GM23338 (cell line): ENCODE data around the gene RIC8B. TPM values are rescaled to one million over a fixed set of nuclear protein-coding genes. Genes with fewer than 3 reads are reported as not detected.

Source experiments
- ATAC-seq: fragments of 200-7000 bp; cut with Tn5 transposase; 3 replicates; pipeline ENCODE4 v1.9.1; 2020
- DNase-seq: peaks from one replicate; pipeline ENCODE4 v3.0.0-alpha.2; 2015; ENCODE audit warnings: low spot score
- H2AFZ ChIP-seq: fragments of 200-600 bp; sonication (generic); 2 replicates; pipeline ENCODE4 v1.8.0; 2016; ENCODE audit warnings: antibody characterized with exemption, mild to moderate bottlenecking, moderate library complexity
- H3F3A ChIP-seq: fragments of 200-600 bp; sonication (generic); replicated peaks from 2 replicates; pipeline ENCODE4 v1.8.0; 2017; ENCODE audit warnings: antibody characterized with exemption, mixed run types, low read depth
- H3K27ac ChIP-seq: fragments of 200-600 bp; sonication (generic); 2 replicates; pipeline ENCODE4 v1.6.1; 2016; ENCODE audit warnings: low read depth
- H3K27me3 ChIP-seq: fragments of 200-600 bp; sonication (generic); 2 replicates; pipeline ENCODE4 v1.8.0; 2016; ENCODE audit warnings: mild to moderate bottlenecking, mixed run types, moderate library complexity; ENCODE audit not compliant: insufficient read depth
- H3K36me3 ChIP-seq: fragments of 200-600 bp; sonication (generic); 2 replicates; pipeline ENCODE4 v1.8.0; 2016; ENCODE audit warnings: mild to moderate bottlenecking; ENCODE audit not compliant: insufficient read depth
- H3K4me1 ChIP-seq: fragments of 200-600 bp; sonication (generic); 2 replicates; pipeline ENCODE4 v1.8.0; 2016; ENCODE audit warnings: mild to moderate bottlenecking, moderate library complexity; ENCODE audit not compliant: insufficient read depth
- H3K4me2 ChIP-seq: fragments of 200-600 bp; sonication (generic); 2 replicates; pipeline ENCODE4 v1.7.1; 2017; ENCODE audit warnings: mixed run types
- H3K4me3 ChIP-seq: fragments of 200-600 bp; sonication (generic); 2 replicates; pipeline ENCODE4 v1.6.1; 2016; ENCODE audit warnings: mixed run types
- H3K79me2 ChIP-seq: fragments of 200-600 bp; sonication (generic); replicated peaks from 2 replicates; pipeline ENCODE4 v1.8.0; 2017; ENCODE audit warnings: mild to moderate bottlenecking; ENCODE audit not compliant: insufficient read depth
- H3K9me2 ChIP-seq: fragments of 200-600 bp; sonication (generic); 2 replicates; pipeline ENCODE4 v1.8.0; 2017; ENCODE audit not compliant: insufficient read depth
- H4K20me1 ChIP-seq: fragments of 200-600 bp; sonication (generic); replicated peaks from 2 replicates; pipeline ENCODE4 v1.8.0; 2017; ENCODE audit warnings: mild to moderate bottlenecking; ENCODE audit not compliant: insufficient read depth
- H3K27ac Mint-ChIP-seq: 2 replicates; pipeline ENCODE4 v1.8.0; 2020; ENCODE audit warnings: inconsistent platforms, mild to moderate bottlenecking, moderate library complexity, mixed read lengths
- H3K27me3 Mint-ChIP-seq: 3 replicates; pipeline ENCODE4 v1.8.0; 2022; ENCODE audit warnings: low read depth, mild to moderate bottlenecking, moderate library complexity, mixed read lengths, inconsistent platforms; ENCODE audit not compliant: insufficient read depth, poor library complexity
- H3K36me3 Mint-ChIP-seq: 3 replicates; pipeline ENCODE4 v1.8.0; 2021; ENCODE audit warnings: low read depth, mild to moderate bottlenecking, inconsistent platforms, moderate library complexity, mixed read lengths
- H3K4me1 Mint-ChIP-seq: 3 replicates; pipeline ENCODE4 v1.8.0; 2020; ENCODE audit warnings: mild to moderate bottlenecking, inconsistent platforms, mixed read lengths
- H3K4me3 Mint-ChIP-seq: 3 replicates; pipeline ENCODE4 v1.8.0; 2021; ENCODE audit warnings: moderate library complexity, mild to moderate bottlenecking, inconsistent platforms, mixed read lengths
- H3K9me3 Mint-ChIP-seq: 3 replicates; pipeline ENCODE4 v1.8.0; 2020; ENCODE audit warnings: moderate library complexity, mild to moderate bottlenecking, inconsistent platforms, mixed read lengths
- CREB1 ChIP-seq: fragments of 250-450 bp; sonication (Bioruptor Pico); IDR thresholded peaks from 2 replicates; pipeline ENCODE4 v1.5.0; 2020; ENCODE audit warnings: low read depth, mild to moderate bottlenecking, moderate library complexity
- EZH2 ChIP-seq: fragments of 200-600 bp; sonication (generic); IDR thresholded peaks from one replicate; pipeline ENCODE4 v1.8.0; 2017; ENCODE audit warnings: antibody characterized with exemption, mild to moderate bottlenecking, low read depth; ENCODE audit not compliant: unreplicated experiment
- JUNB ChIP-seq: IDR thresholded peaks from one replicate; pipeline ENCODE4 v1.6.1; 2016; ENCODE audit warnings: antibody characterized with exemption; ENCODE audit not compliant: unreplicated experiment
- NANOG ChIP-seq: IDR thresholded peaks from 2 replicates; pipeline ENCODE4 v1.6.1; 2016; ENCODE audit warnings: antibody characterized with exemption, borderline replicate concordance
- STAT1 ChIP-seq: IDR thresholded peaks from one replicate; pipeline ENCODE4 v1.6.1; 2016; ENCODE audit warnings: antibody characterized with exemption; ENCODE audit not compliant: unreplicated experiment
- ZNF114 ChIP-seq: fragments of 250-450 bp; sonication (Bioruptor Pico); IDR thresholded peaks from 2 replicates; pipeline ENCODE4 v1.5.0; 2020; ENCODE audit warnings: mild to moderate bottlenecking, moderate library complexity
- ZNF331 ChIP-seq: fragments of 250-450 bp; sonication (Bioruptor Pico); IDR thresholded peaks from 2 replicates; pipeline ENCODE4 v1.5.0; 2020; ENCODE audit warnings: low read depth, mild to moderate bottlenecking, moderate library complexity
- polyA plus RNA-seq: library from polyadenylated mRNA; unstranded; fragments of >200 nt; fragmentation: Nextera tagmentation; extraction: Ambion mirVana; gene quantifications from 2 replicates; pipeline ENCODE4 v1.2.1, GENCODE V29; 2016
- total RNA-seq: library from RNA; depleted of rRNA; stranded (reverse); fragments of >200 nt; shearing (Covaris generic); gene quantifications from 2 replicates; pipeline ENCODE4 v1.2.3, GENCODE V29; 2014
- TF ChIP-seq, protein P1 (sequence below): IDR thresholded peaks from one replicate; pipeline ENCODE4 v1.6.1; 2018; ENCODE audit warnings: antibody characterized with exemption; ENCODE audit not compliant: unreplicated experiment
- TF ChIP-seq, protein P2 (sequence below), 2 experiments: fragments of 200-600 bp in 1 of 2; sonication (generic) in 1 of 2; conservative IDR thresholded peaks; 2 replicates each; pipeline versions ENCODE4 v1.5.1 to v1.6.1; 2016 to 2017; ENCODE audit warnings: antibody characterized with exemption in 2 of 2, low read depth in 2 of 2, mild to moderate bottlenecking in 2 of 2, moderate library complexity in 1 of 2
- TF ChIP-seq, protein P3 (sequence below): fragments of 250-450 bp; sonication (Bioruptor Pico); IDR thresholded peaks from 2 replicates; pipeline ENCODE4 v1.5.0; 2020; ENCODE audit warnings: mild to moderate bottlenecking, moderate library complexity

RIC8B gene
- total and polyA plus RNA-seq, 2 experiments from 2014 or later, result 12.3 to 25.5 TPM

DNA sequence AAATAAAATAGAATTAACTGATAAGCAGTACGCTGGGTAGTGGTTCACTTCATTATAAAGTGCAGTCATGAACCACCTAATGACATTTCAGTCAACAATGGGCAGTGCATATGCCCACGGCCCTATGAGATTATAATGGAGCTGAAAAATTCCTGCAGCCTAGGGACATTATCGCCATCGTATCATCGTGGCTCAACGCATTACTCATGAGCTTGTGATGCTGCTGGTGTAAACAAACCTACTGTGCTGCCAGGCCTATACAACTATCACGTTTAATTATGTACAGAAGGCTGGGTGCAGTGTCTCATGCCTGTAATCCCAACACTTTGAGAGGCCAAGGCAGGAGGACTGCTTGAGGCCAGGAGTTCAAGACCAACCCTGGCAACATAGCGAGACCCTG, 119.0 kb downstream of the RIC8B start:
- H3K27ac ChIP-seq, result no peak overlapping the region
- peaks cover 2% of the 10 kb centered on the region for H3K27me3 Mint-ChIP-seq
- H3K27ac Mint-ChIP-seq, result no peak overlapping the region
- no peaks in the 10 kb centered on the region for H3F3A ChIP-seq
- no peaks in the 10 kb centered on the region for H4K20me1 ChIP-seq
- no peak overlapping the region for H3K4me2 ChIP-seq
- H3K4me3 ChIP-seq, result no peak overlapping the region
- peaks cover 9% of the 10 kb centered on the region for H3K4me1 Mint-ChIP-seq
- H3K9me3 Mint-ChIP-seq, result no peaks in the 10 kb centered on the region
- H3K9me2 ChIP-seq, result no peaks in the 10 kb centered on the region
- no peaks in the 10 kb centered on the region for H3K36me3 Mint-ChIP-seq
- no peak overlapping the region for H3K4me3 Mint-ChIP-seq
- no peaks in the 10 kb centered on the region for H3K4me1 ChIP-seq
- H3K79me2 ChIP-seq, result no peaks in the 10 kb centered on the region
- TF ChIP-seq ZNF114 (no peak), EZH2 (no peak), CREB1 (CRISPR knock-in tag) (no peak), STAT1 (no peak), ZNF331 (CRISPR knock-in tag) (no peak), NANOG (no peak)
- TF ChIP-seq, protein P1, sequence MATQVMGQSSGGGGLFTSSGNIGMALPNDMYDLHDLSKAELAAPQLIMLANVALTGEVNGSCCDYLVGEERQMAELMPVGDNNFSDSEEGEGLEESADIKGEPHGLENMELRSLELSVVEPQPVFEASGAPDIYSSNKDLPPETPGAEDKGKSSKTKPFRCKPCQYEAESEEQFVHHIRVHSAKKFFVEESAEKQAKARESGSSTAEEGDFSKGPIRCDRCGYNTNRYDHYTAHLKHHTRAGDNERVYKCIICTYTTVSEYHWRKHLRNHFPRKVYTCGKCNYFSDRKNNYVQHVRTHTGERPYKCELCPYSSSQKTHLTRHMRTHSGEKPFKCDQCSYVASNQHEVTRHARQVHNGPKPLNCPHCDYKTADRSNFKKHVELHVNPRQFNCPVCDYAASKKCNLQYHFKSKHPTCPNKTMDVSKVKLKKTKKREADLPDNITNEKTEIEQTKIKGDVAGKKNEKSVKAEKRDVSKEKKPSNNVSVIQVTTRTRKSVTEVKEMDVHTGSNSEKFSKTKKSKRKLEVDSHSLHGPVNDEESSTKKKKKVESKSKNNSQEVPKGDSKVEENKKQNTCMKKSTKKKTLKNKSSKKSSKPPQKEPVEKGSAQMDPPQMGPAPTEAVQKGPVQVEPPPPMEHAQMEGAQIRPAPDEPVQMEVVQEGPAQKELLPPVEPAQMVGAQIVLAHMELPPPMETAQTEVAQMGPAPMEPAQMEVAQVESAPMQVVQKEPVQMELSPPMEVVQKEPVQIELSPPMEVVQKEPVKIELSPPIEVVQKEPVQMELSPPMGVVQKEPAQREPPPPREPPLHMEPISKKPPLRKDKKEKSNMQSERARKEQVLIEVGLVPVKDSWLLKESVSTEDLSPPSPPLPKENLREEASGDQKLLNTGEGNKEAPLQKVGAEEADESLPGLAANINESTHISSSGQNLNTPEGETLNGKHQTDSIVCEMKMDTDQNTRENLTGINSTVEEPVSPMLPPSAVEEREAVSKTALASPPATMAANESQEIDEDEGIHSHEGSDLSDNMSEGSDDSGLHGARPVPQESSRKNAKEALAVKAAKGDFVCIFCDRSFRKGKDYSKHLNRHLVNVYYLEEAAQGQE, result no peak
- no peak overlapping the region for H2AFZ ChIP-seq
- no peak for DNase-seq
- no peaks in the 10 kb centered on the region for H3K36me3 ChIP-seq
- H3K27me3 ChIP-seq, result no peaks in the 10 kb centered on the region
- ATAC-seq, result no peak

DNA sequence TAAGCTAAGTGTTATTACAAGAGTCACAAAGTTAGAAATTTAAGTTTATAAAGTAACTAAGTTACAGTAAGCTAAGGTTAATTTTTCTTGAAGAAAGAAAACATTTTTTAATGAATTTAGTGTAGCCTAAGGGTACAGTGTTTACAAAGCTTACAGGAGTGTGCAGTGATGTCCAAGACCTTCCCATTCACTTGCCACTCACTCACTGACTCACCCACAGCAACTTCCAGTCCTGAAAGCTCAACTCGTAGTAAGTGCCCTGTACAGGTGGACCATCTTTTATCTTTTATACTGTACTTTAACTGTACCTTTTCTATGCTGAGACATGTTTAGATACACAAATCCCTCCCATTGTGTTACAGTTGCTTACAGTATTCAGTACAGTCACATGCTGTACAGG, 120.3 kb downstream of the RIC8B start:
- no peak overlapping the region; the same call in 1 of the 2 replicates for H2AFZ ChIP-seq
- no peaks in the 10 kb centered on the region for H3K4me1 ChIP-seq
- DNase-seq (no peak), ATAC-seq (no peak)
- peaks cover 3% of the 10 kb centered on the region for H3K27me3 Mint-ChIP-seq
- H3K36me3 Mint-ChIP-seq, result no peaks in the 10 kb centered on the region
- H3K27ac Mint-ChIP-seq, result no peak overlapping the region
- no peaks in the 10 kb centered on the region for H3K9me3 Mint-ChIP-seq
- H3K4me2 ChIP-seq, result no peak overlapping the region
- H3K27ac ChIP-seq, result no peak overlapping the region
- no peaks in the 10 kb centered on the region for H3K27me3 ChIP-seq
- no peak overlapping the region for H3K4me3 ChIP-seq
- H3K4me1 Mint-ChIP-seq, result peaks cover 12% of the 10 kb centered on the region
- H3K9me2 ChIP-seq, result no peaks in the 10 kb centered on the region
- TF ChIP-seq NANOG (no peak), JUNB (no peak), ZNF331 (CRISPR knock-in tag) (no peak)
- TF ChIP-seq, protein P2, sequence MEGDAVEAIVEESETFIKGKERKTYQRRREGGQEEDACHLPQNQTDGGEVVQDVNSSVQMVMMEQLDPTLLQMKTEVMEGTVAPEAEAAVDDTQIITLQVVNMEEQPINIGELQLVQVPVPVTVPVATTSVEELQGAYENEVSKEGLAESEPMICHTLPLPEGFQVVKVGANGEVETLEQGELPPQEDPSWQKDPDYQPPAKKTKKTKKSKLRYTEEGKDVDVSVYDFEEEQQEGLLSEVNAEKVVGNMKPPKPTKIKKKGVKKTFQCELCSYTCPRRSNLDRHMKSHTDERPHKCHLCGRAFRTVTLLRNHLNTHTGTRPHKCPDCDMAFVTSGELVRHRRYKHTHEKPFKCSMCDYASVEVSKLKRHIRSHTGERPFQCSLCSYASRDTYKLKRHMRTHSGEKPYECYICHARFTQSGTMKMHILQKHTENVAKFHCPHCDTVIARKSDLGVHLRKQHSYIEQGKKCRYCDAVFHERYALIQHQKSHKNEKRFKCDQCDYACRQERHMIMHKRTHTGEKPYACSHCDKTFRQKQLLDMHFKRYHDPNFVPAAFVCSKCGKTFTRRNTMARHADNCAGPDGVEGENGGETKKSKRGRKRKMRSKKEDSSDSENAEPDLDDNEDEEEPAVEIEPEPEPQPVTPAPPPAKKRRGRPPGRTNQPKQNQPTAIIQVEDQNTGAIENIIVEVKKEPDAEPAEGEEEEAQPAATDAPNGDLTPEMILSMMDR (conservative IDR thresholded peaks at IDR 0.05; ENCODE audit: low read depth in 2 of 2), result no peak
- TF ChIP-seq, protein P3, sequence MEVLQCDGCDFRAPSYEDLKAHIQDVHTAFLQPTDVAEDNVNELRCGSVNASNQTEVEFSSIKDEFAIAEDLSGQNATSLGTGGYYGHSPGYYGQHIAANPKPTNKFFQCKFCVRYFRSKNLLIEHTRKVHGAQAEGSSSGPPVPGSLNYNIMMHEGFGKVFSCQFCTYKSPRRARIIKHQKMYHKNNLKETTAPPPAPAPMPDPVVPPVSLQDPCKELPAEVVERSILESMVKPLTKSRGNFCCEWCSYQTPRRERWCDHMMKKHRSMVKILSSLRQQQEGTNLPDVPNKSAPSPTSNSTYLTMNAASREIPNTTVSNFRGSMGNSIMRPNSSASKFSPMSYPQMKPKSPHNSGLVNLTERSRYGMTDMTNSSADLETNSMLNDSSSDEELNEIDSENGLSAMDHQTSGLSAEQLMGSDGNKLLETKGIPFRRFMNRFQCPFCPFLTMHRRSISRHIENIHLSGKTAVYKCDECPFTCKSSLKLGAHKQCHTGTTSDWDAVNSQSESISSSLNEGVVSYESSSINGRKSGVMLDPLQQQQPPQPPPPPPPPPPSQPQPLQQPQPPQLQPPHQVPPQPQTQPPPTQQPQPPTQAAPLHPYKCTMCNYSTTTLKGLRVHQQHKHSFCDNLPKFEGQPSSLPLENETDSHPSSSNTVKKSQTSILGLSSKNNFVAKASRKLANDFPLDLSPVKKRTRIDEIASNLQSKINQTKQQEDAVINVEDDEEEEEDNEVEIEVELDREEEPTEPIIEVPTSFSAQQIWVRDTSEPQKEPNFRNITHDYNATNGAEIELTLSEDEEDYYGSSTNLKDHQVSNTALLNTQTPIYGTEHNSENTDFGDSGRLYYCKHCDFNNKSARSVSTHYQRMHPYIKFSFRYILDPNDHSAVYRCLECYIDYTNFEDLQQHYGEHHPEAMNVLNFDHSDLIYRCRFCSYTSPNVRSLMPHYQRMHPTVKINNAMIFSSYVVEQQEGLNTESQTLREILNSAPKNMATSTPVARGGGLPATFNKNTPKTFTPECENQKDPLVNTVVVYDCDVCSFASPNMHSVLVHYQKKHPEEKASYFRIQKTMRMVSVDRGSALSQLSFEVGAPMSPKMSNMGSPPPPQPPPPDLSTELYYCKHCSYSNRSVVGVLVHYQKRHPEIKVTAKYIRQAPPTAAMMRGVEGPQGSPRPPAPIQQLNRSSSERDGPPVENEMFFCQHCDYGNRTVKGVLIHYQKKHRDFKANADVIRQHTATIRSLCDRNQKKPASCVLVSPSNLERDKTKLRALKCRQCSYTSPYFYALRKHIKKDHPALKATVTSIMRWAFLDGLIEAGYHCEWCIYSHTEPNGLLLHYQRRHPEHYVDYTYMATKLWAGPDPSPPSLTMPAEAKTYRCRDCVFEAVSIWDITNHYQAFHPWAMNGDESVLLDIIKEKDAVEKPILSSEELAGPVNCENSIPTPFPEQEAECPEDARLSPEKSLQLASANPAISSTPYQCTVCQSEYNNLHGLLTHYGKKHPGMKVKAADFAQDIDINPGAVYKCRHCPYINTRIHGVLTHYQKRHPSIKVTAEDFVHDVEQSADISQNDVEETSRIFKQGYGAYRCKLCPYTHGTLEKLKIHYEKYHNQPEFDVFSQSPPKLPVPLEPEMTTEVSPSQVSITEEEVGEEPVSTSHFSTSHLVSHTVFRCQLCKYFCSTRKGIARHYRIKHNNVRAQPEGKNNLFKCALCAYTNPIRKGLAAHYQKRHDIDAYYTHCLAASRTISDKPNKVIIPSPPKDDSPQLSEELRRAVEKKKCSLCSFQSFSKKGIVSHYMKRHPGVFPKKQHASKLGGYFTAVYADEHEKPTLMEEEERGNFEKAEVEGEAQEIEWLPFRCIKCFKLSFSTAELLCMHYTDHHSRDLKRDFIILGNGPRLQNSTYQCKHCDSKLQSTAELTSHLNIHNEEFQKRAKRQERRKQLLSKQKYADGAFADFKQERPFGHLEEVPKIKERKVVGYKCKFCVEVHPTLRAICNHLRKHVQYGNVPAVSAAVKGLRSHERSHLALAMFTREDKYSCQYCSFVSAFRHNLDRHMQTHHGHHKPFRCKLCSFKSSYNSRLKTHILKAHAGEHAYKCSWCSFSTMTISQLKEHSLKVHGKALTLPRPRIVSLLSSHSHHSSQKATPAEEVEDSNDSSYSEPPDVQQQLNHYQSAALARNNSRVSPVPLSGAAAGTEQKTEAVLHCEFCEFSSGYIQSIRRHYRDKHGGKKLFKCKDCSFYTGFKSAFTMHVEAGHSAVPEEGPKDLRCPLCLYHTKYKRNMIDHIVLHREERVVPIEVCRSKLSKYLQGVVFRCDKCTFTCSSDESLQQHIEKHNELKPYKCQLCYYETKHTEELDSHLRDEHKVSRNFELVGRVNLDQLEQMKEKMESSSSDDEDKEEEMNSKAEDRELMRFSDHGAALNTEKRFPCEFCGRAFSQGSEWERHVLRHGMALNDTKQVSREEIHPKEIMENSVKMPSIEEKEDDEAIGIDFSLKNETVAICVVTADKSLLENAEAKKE (CRISPR knock-in tag), result no peak
- H3K4me3 Mint-ChIP-seq, result no peak overlapping the region
- H4K20me1 ChIP-seq, result no peaks in the 10 kb centered on the region
- no peaks in the 10 kb centered on the region for H3K79me2 ChIP-seq
- no peaks in the 10 kb centered on the region for H3K36me3 ChIP-seq
- H3F3A ChIP-seq, result no peaks in the 10 kb centered on the region
